Endothelial cell of umbilical vein (primary cell): ENCODE measurements around the gene SH3PXD2B. TPM values are rescaled to one million over a fixed set of nuclear protein-coding genes. Genes with fewer than 3 reads are reported as not detected.

ENCODE experiments used
- BruUV-seq: library from RNA; stranded (reverse); fragments of 400-500 nt; replicated peaks from 2 replicates; lab custom pipeline; 2021; lab: Mats Ljungman, UMichigan
- CTCF ChIA-PET: fragments of 300-600, 350-600 bp; sonication (Branson Sonifier 250); formaldehyde crosslinking; loops from one replicate; lab custom pipeline; 2021; ENCODE audit warnings: antibody characterized with exemption, inconsistent platforms; lab: Charles Lee
- POLR2A ChIA-PET: fragments of 300-600, 350-600 bp; sonication (Branson Sonifier 250); formaldehyde crosslinking; loops from one replicate; lab custom pipeline; 2021; ENCODE audit warnings: antibody characterized with exemption, inconsistent platforms; lab: Charles Lee
- DNase-seq: peaks from one replicate; pipeline ENCODE4 v3.0.0-alpha.2; 2011; ENCODE audit warnings: low read depth, low spot score
- FAIRE-seq: peaks from 2 replicates; lab custom pipeline; 2011; peaks lifted over from hg19 to GRCh38; lab: Jason Lieb, UNC
- H2AFZ ChIP-seq: 2 replicates; pipeline ENCODE4 v1.6.0; 2012; ENCODE audit warnings: low read depth, low read length, control low read depth, inconsistent platforms
- H3K27ac ChIP-seq: 2 replicates; pipeline ENCODE4 v1.5.1; 2011; ENCODE audit warnings: low read depth, mild to moderate bottlenecking, control low read depth, low read length, moderate library complexity; ENCODE audit not compliant: insufficient read depth
- H3K27me3 ChIP-seq, 2 experiments: 2 replicates each; pipeline versions ENCODE4 v1.6.0 to v1.6.1; 2011; ENCODE audit warnings: low read length in 2 of 2, mixed read lengths in 1 of 2; ENCODE audit not compliant: control insufficient read depth in 2 of 2, insufficient read depth in 2 of 2
- H3K36me3 ChIP-seq, 2 experiments: 2 replicates in 1 of 2; 3 replicates in 1 of 2; pipeline ENCODE4 v1.5.1; 2011; ENCODE audit warnings: low read length in 2 of 2, mild to moderate bottlenecking in 1 of 2, moderate library complexity in 1 of 2; ENCODE audit not compliant: control insufficient read depth in 2 of 2, insufficient read depth in 2 of 2; ENCODE audit errors: extremely low read depth in 1 of 2
- H3K4me1 ChIP-seq: 3 replicates; pipeline ENCODE4 v1.5.1; 2011; ENCODE audit warnings: mild to moderate bottlenecking, low read length; ENCODE audit not compliant: control insufficient read depth, insufficient read depth; ENCODE audit errors: extremely low read depth
- H3K4me2 ChIP-seq: 2 replicates; pipeline ENCODE4 v1.6.1; 2011; ENCODE audit warnings: low read length, control low read depth, mixed read lengths; ENCODE audit not compliant: insufficient read depth
- H3K4me3 ChIP-seq, 3 experiments: fragments of 200-600 bp in 1 of 3; sonication (generic), shearing (Covaris generic) in 1 of 3; replicated peaks in 1 of 3; 2 replicates each; pipeline ENCODE4 v1.5.1; 2011 to 2016; ENCODE audit warnings: control low read depth in 3 of 3, low read length in 3 of 3, mild to moderate bottlenecking in 2 of 3, inconsistent platforms in 1 of 3, low read depth in 1 of 3, moderate library complexity in 1 of 3; ENCODE audit not compliant: insufficient read depth in 1 of 3
- H3K79me2 ChIP-seq: 2 replicates; pipeline ENCODE4 v1.6.0; 2012; ENCODE audit warnings: low read length, inconsistent platforms; ENCODE audit not compliant: control insufficient read depth, insufficient read depth
- H3K9ac ChIP-seq: replicated peaks from 2 replicates; pipeline ENCODE3; 2011; ENCODE audit warnings: low read length, control low read depth; ENCODE audit not compliant: insufficient read depth; ENCODE audit errors: extremely low read depth
- H3K9me1 ChIP-seq: replicated peaks from 3 replicates; pipeline ENCODE4 v1.6.0; 2011; ENCODE audit warnings: mild to moderate bottlenecking, low read length; ENCODE audit not compliant: control insufficient read depth, insufficient read depth; ENCODE audit errors: extremely low read depth
- H3K9me3 ChIP-seq: replicated peaks from 2 replicates; pipeline ENCODE4 v1.5.1; 2012; ENCODE audit warnings: low read length, inconsistent platforms; ENCODE audit not compliant: control insufficient read depth, insufficient read depth
- H4K20me1 ChIP-seq: replicated peaks from 2 replicates; pipeline ENCODE3; 2011; ENCODE audit warnings: mild to moderate bottlenecking, low read length; ENCODE audit not compliant: control insufficient read depth, insufficient read depth; ENCODE audit errors: extremely low read depth
- EZH2 ChIP-seq: IDR thresholded peaks from 2 replicates; pipeline ENCODE4 v1.6.1; 2012; ENCODE audit warnings: borderline replicate concordance, low read depth, mild to moderate bottlenecking, moderate library complexity, low read length, inconsistent platforms; ENCODE audit not compliant: severe bottlenecking
- FOS ChIP-seq: IDR thresholded peaks from 2 replicates; pipeline ENCODE4 v1.6.1; 2011; ENCODE audit warnings: mild to moderate bottlenecking, low read length, moderate library complexity, borderline replicate concordance; ENCODE audit not compliant: insufficient read depth
- GATA2 ChIP-seq: IDR thresholded peaks from 2 replicates; pipeline ENCODE4 v1.7.0; 2011; ENCODE audit warnings: low read depth, mild to moderate bottlenecking, moderate library complexity, mixed read lengths, low read length; ENCODE audit not compliant: insufficient read length, insufficient read depth
- JUN ChIP-seq: IDR thresholded peaks from 2 replicates; pipeline ENCODE4 v1.6.1; 2011; ENCODE audit warnings: borderline replicate concordance, low read depth; ENCODE audit not compliant: insufficient read length, insufficient read depth
- MAX ChIP-seq: IDR thresholded peaks from 2 replicates; pipeline ENCODE4 v1.6.1; 2011; ENCODE audit not compliant: insufficient read depth, insufficient read length
- MYC ChIP-seq: IDR thresholded peaks from one replicate; pipeline ENCODE4 v1.6.1; 2011; ENCODE audit warnings: mild to moderate bottlenecking, low read depth, low read length
- POLR2A ChIP-seq: IDR thresholded peaks from 2 replicates; pipeline ENCODE4 v1.6.1; 2012; ENCODE audit warnings: low read depth, mild to moderate bottlenecking, control low read depth, low read length
- POLR2AphosphoS5 ChIP-seq: IDR thresholded peaks from 2 replicates; pipeline ENCODE4 v1.6.1; 2012; ENCODE audit warnings: low read depth, mild to moderate bottlenecking, control low read depth, low read length, moderate library complexity; ENCODE audit not compliant: insufficient read depth
- dilution Hi-C: fragments of 300-500 bp; cut with MboI; formaldehyde crosslinking; loops from one replicate; pipeline ENCODE4 v1.15.0; 2019; ENCODE audit warnings: low sequenced_read_pairs; ENCODE audit not compliant: extremely low pct_ligation_motif_present
- intact Hi-C: fragments of 100-400 bp; cut with micrococcal nuclease; formaldehyde crosslinking; loops from one replicate; pipeline ENCODE4 v1.10.0; 2022
- polyA plus RNA-seq, 4 experiments: library from polyadenylated mRNA; depleted of rRNA in 3 of 4; stranded (reverse) in 3 of 4; unstranded in 1 of 4; fragments of >200 nt; gene quantifications; 2 replicates each; pipeline versions ENCODE4 v1.2.1 to v1.2.3, GENCODE V29; 2011 to 2012; ENCODE audit warnings: missing spikeins in 1 of 4
- total RNA-seq: library from RNA; stranded (reverse); gene quantifications from 2 replicates; pipeline ENCODE4 v1.2.3, GENCODE V29; 2021
- TF ChIP-seq, protein P1 (sequence below), 2 donors: IDR thresholded peaks; 1 replicate in 1 of 2; 2 replicates in 1 of 2; pipeline ENCODE4 v1.5.1; 2011; ENCODE audit warnings: low read length in 2 of 2, mild to moderate bottlenecking in 2 of 2, moderate library complexity in 2 of 2, control low read depth in 1 of 2, inconsistent platforms in 1 of 2, low read depth in 1 of 2; ENCODE audit not compliant: insufficient read depth in 1 of 2; ENCODE audit errors: extremely low read depth in 1 of 2

The SH3PXD2B gene
- total and polyA plus RNA-seq, 2 donors (not counting 3 experiments of a cell fraction or from before 2014, with no cell fraction given) = 23.5 to 66.3 TPM

DNA sequence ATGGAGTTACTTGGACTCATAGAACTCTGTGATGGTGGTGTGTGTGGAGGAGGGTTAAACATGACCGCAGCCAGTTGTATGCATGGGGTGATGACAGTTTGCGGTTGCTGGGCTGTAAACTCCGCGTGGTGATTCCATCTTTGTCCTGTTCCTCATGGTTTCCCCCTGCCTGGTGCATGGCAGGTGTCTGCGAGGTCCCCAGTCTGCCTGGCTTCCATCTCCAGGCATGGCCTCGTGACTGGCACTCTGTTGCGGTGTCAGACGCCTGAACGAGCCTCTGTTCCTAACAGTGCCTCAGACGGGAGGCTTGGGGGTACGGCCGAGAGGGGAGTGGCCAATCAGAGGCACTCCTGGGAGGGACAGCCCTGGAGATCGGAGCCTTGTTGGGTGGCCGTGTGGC lies 33.9 kb upstream of the SH3PXD2B start:
- H3K27me3 ChIP-seq = no peaks in the 10 kb centered on the region
- DNase-seq (no peak), FAIRE-seq (no peak)
- H3K27ac ChIP-seq = no peak overlapping the region
- H3K4me3 ChIP-seq = no peak overlapping the region
- no peak overlapping the region for H3K9ac ChIP-seq
- no peaks in the 10 kb centered on the region for H3K4me1 ChIP-seq
- dilution Hi-C loops = no loop called here
- H2AFZ ChIP-seq = no peak overlapping the region
- H4K20me1 ChIP-seq = no peaks in the 10 kb centered on the region
- TF ChIP-seq POLR2AphosphoS5 = no peak
- TF ChIP-seq FOS = no peak
- no peak for TF ChIP-seq EZH2
- TF ChIP-seq MAX = no peak
- TF ChIP-seq JUN = no peak
- TF ChIP-seq, protein P1, sequence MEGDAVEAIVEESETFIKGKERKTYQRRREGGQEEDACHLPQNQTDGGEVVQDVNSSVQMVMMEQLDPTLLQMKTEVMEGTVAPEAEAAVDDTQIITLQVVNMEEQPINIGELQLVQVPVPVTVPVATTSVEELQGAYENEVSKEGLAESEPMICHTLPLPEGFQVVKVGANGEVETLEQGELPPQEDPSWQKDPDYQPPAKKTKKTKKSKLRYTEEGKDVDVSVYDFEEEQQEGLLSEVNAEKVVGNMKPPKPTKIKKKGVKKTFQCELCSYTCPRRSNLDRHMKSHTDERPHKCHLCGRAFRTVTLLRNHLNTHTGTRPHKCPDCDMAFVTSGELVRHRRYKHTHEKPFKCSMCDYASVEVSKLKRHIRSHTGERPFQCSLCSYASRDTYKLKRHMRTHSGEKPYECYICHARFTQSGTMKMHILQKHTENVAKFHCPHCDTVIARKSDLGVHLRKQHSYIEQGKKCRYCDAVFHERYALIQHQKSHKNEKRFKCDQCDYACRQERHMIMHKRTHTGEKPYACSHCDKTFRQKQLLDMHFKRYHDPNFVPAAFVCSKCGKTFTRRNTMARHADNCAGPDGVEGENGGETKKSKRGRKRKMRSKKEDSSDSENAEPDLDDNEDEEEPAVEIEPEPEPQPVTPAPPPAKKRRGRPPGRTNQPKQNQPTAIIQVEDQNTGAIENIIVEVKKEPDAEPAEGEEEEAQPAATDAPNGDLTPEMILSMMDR (IDR thresholded peaks at IDR 0.05; ENCODE audit: extremely low read depth in 1 of 2, insufficient read depth in 1 of 2, low read depth in 1 of 2, low read length in 2 of 2) = no peak
- no peak for TF ChIP-seq GATA2
- TF ChIP-seq POLR2A = no peak
- TF ChIP-seq MYC = no peak
- intact Hi-C loops = no loop called here
- CTCF ChIA-PET = interaction anchor here (1.5 kb wide), 1 partner anchor 209 kb away, joined by 4 read pairs; no protein-coding TSS in a partner anchor
- no peaks in the 10 kb centered on the region for H3K9me1 ChIP-seq
- H3K9me3 ChIP-seq = no peaks in the 10 kb centered on the region
- no peaks in the 10 kb centered on the region for H3K36me3 ChIP-seq
- H3K4me2 ChIP-seq = no peak overlapping the region
- H3K79me2 ChIP-seq = no peaks in the 10 kb centered on the region
- POLR2A ChIA-PET = no interaction called here
- BruUV-seq = no TSS peak
